ENCODE measurements around the gene PA2G4. TPM values are rescaled to one million over a fixed set of nuclear protein-coding genes. Genes with fewer than 3 reads are reported as not detected.
"Not testable (repeated sequence)": the region's sequence is repeated elsewhere in the genome, so short reads cannot be mapped to it uniquely, and the experiment has no call there.

Gene PA2G4
- 384 and 456 TPM in 2 replicates for total RNA-seq (2014; rRNA removed; shearing (Covaris generic))

DNA sequence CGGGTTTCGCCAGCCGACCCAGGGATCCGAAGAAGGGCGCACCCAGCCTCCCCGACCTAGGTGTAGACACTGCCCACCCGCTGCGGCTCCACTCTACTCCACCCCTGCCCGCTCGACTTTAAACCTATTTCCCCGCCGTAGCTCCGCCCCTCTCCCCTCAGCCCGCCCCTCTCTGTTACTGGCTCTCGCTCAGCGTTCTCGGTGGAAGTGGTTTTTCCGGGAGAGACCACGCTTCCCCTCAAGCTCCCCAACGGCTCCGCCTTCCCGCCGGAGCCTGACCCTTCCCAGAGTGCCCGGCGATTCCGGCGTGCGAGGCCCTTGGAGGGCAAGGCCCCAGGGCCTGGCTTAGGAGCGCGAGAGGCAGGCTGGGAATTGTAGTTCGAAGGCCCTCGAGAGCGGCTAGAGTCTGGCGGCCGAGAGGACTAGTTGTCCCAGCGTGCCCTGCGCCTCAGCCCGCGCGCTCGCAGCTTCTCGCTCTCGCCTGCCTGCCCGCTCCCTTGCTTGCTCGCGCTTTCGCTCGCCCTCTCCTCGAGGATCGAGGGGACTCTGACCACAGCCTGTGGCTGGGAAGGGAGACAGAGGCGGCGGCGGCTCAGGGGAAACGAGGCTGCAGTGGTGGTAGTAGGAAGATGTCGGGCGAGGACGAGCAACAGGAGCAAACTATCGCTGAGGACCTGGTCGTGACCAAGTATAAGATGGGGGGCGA, at the start of gene PA2G4:
PA2G4 (plus strand) TSS at position 451 of the 706 bp plus-strand sequence; CDS start at position 630, 179 bp downstream.
- DNase-seq (ENCODE audit: low read depth) = peak; percentile 100

DNA sequence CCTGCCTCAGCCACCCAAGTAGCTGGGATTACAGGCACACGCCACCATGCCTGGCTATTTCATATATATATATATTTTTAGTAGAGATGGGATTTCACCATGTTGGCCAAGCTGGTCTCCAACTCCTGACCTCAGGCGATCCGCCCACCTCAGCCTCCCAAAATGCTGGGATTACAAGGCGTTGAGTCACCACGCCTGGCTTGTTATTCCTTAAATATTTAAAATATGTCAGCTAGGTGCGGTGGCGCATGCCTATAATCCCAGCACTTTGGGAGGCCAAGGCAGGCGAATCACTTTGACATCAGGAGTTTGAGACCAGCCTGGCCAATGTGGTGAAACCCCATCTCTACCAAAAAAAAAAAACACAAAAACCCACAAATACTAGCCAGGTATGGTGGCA, 44.4 kb upstream of the PA2G4 start:
- peak; percentile 54 for DNase-seq (ENCODE audit: low read depth)

DNA sequence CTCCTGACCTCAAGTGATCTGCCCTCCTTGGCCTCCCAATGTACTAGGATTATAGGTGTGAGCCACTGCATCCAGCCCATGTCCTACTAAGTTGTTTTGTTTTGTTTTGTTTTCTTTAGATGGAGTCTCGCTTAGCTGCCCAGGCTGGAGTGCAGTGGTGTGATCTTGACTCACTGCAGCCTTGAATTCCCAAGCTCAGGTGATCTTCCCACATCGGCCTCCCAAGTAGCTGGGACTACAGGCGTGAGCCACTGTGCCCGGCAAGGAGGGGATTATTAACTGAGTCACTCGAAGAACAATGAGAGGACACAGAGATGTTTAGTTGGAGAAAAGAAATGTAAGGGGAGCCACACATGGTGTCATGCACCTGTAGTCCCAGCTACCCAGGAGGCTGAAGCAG, 42.4 kb upstream of the PA2G4 start:
- no peak for DNase-seq (ENCODE audit: low read depth)

DNA sequence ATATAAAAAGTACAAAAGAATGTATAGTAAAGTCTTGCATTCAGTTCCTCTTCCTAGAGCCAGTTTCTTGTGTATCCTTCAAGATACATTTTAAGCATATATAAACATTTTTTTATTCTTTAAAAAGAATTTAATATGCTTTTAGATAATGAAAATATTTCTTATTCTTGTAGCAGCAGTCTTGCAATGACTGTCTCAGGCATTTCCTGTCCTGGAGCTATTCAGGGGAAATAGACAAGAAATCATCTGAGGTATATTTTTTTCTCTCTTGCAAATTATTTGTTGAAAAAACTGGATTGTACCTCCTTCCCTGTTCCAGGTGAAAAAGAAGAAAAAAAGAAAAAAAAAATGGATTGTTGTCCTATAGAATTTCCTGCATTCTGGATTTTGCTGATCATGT, 41.4 kb upstream of the PA2G4 start:
- no peak for DNase-seq (ENCODE audit: low read depth)

DNA sequence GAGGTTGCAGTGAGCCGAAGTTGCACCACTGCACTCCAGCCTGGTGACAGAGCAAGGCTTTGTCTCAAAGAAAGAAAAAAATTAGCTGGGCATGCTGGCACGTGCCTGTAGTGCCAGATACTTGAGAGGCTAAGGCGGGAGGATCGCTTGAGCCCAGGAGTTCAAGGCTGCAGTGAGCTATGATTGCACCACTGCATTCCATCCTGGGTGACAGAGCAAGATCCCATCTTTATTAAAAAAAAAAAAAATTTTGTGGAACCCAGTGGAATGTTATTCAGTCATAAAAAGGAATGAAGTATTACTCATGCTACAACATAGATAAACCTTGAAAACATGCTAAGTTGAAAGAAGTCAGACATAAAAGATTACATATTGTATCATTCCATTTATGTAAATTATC, 32.7 kb upstream of the PA2G4 start:
- no peak for DNase-seq (ENCODE audit: low read depth)

DNA sequence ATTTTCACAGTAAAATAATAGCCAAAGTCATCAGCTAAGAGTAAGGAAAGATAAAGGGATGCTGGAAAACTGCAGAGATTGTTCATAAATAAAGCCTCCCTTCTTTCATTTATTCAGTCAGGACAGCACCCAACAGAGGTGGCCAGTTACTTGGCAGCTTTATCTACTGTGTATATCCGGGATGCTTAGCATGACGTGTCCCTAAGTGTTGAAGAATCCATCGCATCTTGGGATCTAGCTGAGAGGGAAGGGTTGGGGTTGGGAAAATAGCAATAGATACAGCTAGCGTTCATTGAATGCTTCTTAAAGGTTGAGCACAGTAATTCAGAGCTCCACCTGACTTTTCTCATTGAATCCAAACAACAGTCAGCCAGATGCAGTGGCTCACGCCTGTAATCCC, 30.0 kb upstream of the PA2G4 start:
- DNase-seq (ENCODE audit: low read depth) = no peak

DNA sequence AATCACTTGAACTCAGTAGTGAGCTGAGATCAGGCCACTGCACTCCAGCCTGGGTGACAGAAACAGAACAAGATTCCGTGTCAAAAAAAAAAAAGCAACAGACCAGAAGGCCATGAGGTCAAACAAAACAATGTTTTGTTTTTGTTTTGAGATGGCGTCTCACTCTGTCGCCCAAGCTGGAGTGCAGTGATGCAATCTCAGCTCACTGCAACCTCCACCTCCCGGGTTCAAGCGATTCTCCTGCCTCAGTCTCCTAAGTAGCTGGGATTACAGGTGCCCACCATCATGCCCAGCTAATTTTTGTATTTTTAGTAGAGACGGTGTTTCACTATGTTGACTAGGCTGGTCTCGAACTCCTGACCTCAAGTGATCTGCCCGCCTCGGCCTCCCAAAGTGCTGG, 26.4 kb upstream of the PA2G4 start:
- DNase-seq (ENCODE audit: low read depth) = not testable (repeated sequence)

DNA sequence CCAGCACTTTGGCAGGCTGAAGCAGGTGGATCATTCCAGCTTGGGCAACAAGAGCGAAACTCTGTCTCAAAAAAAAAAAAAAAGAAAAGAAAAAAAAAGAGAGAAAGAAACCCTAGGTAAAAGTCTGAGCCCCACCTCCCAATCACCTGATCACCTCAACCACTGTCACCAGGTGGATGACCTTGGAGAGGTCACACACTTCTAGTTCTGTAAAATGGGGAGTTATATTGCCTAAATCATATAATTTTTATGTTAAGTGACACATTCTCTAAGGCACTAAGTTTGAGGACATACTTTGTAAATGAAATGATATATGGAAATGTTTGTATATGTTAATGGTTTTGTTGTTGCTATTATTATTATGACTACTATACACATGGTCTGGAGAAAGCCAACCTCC, 25.9 kb upstream of the PA2G4 start:
- DNase-seq (ENCODE audit: low read depth) = no peak

DNA sequence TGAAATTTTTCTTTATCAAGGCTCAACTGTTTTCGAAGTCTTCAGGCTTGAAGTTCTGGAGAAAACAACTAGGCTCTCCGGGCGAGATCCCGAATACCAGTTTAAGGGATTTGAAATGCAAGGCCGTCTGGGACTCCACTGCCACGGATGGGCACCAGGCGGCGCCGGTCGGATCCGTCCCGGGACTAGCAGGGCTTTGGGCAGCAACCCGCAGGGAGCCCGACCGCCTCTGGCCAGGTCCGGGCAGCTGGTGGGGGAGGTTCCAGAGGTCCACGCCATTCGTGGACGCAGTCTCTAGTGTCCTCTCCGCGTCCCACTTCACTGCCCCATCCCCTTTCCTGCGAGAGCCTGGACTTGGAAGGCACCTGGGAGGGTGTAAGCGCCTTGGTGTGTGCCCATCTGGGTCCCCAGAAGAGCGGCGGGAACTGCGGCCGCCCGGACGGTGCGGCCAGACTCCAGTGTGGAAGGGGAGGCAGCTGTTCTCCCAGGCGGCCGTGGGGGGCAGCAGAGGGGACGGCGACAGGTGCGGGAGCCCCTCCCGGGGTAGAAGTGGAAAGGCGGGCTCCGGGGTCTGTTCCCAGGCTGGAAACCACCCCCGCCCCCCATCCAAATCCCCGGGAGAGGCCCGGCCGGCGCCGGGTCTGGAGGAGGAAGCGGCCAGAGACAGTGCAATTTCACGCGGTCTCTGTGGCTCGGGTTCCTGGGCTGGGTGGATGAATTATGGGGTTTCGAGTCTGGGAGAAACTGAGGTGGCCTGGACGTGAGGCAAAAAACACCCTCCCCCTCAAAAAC, 25.2 kb upstream of the PA2G4 start:
- DNase-seq (ENCODE audit: low read depth) = peak; percentile 89

DNA sequence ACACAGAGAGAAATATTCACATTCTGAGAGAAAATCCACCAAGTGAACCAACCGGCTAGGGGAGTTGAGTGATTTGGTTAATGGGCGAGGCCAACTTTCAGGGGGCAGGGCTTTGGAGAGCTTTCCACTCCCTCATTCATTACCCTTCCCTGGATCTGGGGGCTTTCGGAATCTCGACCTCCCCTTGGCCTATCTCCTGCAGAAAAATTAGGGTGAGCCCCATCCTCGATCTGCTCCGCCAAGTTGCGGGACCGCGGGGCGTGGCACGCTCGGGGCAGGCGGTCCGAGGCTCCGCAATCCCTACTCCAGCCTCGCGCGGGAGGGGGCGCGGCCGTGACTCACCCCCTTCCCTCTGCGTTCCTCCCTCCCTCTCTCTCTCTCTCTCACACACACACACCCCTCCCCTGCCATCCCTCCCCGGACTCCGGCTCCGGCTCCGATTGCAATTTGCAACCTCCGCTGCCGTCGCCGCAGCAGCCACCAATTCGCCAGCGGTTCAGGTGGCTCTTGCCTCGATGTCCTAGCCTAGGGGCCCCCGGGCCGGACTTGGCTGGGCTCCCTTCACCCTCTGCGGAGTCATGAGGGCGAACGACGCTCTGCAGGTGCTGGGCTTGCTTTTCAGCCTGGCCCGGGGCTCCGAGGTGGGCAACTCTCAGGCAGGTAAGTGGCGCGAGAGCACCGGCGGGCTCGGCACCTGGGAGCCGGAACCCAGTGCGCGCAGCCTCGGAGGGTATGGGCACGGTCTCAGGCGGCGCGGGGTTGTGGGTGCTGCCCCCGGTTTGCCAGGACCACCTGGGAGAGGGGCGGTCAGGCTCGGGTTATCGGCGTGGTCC, 24.4 kb upstream of the PA2G4 start, which contains the start of gene ERBB3:
ERBB3 (plus strand) TSS at position 443 of the 833 bp plus-strand sequence; CDS start at position 579, 136 bp downstream.
- DNase-seq (ENCODE audit: low read depth) = peak; percentile 90

DNA sequence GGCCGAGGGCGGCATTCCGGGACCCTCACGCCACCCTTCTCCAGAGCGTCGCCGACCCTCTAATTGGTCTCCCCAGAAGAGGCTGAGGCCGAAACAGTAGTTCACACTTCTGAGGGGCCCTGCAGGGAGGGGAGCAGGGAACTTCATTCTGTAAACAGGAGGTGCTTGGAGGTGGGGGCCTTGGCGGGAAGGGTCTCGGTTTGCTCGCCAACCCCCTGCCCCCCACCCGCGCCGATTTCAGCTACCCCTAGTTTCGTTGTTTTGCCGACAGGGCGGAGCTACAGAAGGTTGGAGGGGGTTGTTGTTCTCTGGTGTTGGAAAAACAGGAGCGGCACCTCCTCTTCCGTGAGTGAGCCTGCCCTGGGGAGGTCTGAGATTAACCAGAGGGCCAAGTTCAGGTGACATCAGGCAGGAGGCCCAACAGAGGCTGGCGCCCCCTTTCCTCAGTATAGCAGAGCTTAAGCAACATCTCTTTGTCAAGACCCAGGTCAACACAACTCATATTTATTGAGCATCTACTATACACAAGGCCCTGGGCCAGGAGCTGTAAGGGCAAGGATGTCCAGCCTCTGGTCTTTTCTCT, 23.7 kb upstream of the PA2G4 start:
- DNase-seq (ENCODE audit: low read depth) = no peak

DNA sequence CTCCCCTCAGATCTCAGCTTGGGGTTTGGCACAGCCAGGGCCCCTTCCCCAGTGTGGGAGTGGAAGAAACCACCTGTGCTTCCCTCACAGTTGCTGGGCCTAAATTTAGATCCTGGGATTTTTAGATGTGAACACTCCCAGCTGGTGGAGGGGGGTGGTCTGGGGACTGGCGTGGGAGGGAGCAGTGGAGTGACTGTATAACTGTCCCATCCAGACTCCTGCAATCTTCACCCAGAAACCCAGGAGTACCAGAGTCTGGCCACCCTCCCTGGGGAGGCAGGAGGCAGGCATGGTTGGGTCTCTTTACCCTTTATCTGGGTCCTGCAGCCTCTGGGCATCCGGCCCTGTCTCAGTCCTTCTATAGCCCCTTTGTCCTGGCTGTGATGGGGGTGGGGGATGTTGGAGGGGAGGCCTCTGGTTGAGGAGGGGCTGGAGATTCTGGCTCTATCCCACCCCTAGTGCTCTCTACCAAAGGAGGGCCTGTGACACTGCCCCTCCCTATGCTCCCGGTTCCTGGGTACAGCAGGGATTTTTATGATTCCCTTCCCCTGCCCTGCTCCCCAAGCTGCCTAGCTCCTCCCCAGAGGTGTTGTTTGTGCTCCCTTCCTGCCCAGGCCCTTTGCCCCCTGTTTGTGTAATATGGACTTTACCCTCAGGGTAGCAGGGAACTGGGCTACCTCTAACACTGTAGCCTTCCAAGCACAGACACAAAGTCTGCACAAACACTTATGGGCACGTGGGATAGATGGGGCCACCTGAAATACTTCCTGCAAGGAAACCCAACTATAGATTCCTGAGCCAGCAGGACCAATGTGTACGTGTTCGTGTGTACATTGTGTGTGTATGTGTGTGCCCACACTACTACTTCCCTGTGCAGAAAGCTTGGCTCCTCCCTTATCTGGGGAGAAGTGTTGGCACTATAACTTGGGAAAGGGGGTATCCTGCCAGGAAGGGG, 22.7 kb upstream of the PA2G4 start:
- DNase-seq (ENCODE audit: low read depth) = no peak

DNA sequence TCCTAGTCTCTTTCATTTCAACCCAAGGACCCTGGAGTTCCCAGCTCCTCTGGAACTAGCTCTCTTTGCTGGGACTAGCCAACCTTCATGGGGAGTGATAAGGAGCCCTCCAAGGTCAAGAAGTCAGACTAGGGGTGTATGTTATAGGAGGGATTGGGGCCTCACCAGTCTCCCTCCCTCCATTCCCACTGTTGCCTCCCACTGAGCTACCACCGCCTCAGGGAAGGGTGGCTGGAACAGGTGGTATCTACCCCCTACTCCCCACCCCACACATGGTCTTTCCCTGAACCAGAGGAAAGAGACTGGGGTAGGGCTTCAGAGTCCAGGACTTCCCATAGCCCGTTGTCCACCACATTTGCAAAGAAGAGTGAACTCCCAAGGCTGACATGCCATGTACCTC, 22.0 kb upstream of the PA2G4 start:
- no peak for DNase-seq (ENCODE audit: low read depth)

DNA sequence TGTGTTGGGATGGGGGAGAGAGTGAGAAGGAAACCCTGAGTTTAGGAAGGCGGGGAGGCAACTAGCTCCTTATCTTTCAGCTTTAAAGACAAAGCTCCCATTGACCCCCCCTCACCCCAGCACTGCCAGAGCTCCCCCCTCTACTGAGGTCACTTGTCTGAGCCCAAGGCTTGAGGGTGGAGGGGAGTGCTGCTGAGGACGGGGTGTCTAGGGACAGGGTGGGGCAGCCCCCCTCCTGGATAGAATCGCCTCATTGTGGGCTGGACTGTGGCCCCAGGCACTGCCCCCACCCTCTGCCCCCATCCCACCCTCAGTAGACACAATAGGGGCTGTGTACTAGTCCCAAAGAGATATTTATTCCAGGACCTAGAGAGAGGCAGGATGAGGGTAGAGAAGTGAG, 21.4 kb upstream of the PA2G4 start:
- no peak for DNase-seq (ENCODE audit: low read depth)

DNA sequence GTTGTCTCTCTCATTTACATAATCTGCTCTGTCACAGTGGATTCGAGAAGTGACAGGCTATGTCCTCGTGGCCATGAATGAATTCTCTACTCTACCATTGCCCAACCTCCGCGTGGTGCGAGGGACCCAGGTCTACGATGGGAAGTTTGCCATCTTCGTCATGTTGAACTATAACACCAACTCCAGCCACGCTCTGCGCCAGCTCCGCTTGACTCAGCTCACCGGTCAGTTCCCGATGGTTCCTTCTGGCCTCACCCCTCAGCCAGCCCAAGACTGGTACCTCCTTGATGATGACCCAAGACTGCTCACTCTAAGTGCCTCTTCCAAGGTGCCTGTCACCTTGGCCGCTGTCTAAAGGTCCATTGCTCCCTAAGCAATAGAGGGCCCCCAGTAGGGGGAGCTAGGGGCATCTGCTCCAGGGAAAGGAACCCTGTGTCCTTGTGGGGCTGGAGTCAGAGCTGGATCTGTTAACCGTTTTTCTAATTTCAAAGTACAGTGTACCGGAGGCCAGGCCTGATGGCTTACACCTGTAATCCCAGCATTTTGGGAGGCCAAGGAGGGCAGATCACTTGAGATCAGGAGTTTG, 19.3 kb upstream of the PA2G4 start:
- peak; percentile 36 for DNase-seq (ENCODE audit: low read depth)

DNA sequence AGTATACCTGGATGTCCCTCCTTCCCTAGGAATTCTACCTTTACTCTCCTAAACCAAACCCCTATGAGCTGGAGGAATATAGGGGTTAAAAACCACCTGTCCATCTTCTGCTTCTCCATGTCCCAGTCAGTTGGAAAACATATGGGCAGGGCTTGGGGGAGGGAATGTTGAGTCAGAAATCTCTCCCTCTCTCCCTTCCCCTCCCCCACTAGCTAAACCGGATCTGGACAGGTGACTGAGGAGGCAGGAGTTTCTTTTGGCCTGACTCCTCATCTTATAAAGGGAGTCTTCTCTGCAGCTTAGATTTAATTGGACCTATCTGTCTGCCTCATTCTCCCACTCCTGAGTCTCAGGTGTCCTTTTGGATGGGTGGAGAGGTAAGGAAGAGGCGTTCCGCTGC, 18.3 kb upstream of the PA2G4 start:
- DNase-seq (ENCODE audit: low read depth) = no peak

DNA sequence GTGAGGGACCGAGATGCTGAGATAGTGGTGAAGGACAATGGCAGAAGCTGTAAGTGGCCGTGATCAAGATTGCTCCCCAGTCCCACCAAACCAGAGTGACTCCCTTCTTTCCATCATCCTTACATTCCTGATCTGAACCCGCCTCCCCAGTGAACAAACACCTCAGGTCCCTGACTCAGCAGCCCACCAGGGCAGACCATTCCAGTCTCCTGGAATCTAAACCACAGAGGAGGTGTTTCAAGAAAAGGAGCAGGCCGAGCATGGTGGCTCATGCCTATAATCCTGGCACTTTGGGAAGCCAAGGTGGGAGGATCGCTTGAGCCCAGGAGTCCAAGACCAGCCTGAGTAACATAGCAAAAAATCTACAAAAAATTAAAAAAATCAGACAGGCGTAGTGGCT, 17.8 kb upstream of the PA2G4 start:
- DNase-seq (ENCODE audit: low read depth) = no peak

DNA sequence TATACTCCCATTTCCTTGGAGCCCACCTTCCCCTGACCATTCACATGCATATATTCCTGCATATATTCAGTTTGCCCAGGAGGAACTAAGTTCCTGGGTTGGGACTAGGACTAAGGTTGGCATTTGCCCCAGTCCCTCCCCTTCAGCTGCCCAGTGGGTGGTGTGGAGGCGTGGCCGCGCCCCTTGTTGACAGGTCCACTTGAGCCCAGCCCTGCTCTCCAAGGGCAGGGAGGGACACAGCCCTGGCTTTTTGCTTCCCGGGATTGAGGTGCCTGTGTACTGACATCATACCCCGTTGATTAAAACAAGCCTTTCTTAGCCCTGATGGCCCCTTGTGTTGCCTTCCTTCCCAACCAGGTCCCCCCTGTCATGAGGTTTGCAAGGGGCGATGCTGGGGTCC, 17.1 kb upstream of the PA2G4 start:
- DNase-seq (ENCODE audit: low read depth) = peak; percentile 60

DNA sequence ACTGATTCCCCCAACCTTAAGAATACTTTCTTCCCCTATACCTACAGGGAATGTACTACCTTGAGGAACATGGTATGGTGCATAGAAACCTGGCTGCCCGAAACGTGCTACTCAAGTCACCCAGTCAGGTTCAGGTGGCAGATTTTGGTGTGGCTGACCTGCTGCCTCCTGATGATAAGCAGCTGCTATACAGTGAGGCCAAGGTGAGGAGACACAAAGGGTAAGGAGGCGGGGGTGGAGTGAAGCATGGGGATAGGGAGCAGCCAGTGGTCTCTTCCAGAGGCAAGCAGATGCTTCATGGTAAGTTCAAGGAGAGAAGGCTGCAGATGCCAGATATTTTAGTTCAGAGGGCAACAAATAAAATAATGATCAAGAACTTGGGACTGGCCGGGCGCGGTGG, 6.6 kb upstream of the PA2G4 start:
- DNase-seq (ENCODE audit: low read depth) = no peak

DNA sequence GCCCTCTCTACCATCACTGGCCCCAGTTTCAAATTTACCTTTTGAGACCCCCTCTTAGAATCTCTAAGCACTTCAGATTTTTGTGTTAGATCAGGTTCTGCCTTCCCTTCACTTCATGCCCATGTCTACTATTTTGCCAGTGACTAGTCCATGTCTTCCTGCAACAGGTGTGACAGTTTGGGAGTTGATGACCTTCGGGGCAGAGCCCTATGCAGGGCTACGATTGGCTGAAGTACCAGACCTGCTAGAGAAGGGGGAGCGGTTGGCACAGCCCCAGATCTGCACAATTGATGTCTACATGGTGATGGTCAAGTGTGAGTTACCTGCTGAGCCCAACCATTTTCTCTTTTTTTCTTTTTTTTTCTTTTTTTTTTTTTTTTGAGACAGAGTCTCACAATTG, 5.8 kb upstream of the PA2G4 start:
- DNase-seq (ENCODE audit: low read depth) = no peak

Measured in Daoy (cell line).